ENCODE measurements around the gene TOP1.

TOP1 gene

GRCh38 chr20:41044409-41045062 lies 15.9 kb downstream of the TOP1 start:
- ChIA-PET CTCF (interaction anchor here (1.1 kb wide), 1 partner anchor 81 kb away, joined by 3 read pairs; no protein-coding TSS in a partner anchor), POLR2A (no interaction called here)
- H3K4me3 ChIP-seq (ENCODE audit: low read depth, low read length): no peak overlapping the region
- no peak for TF ChIP-seq CTCF (IDR thresholded peaks at IDR 0.05; ENCODE audit: insufficient read depth, low read length, missing control alignments)
- DNase-seq (ENCODE audit: low read depth, low spot score): no peak

GRCh38 chr20:41045671-41046070 lies 17.0 kb downstream of the TOP1 start:
- no peak for DNase-seq (ENCODE audit: low read depth, low spot score)
- H3K4me3 ChIP-seq (ENCODE audit: low read depth, low read length): no peak overlapping the region
- POLR2A ChIA-PET: interaction anchor here (1.7 kb wide), 1 partner anchor 16 kb away, joined by 6 read pairs; no protein-coding TSS in a partner anchor
- TF ChIP-seq CTCF (IDR thresholded peaks at IDR 0.05; ENCODE audit: insufficient read depth, low read length, missing control alignments): no peak
- CTCF ChIA-PET: interaction anchor here (1.1 to 1.5 kb wide), 3 partner anchors 14 to 294 kb away, joined by 3 to 4 read pairs (median 3); no protein-coding TSS in a partner anchor

GRCh38 chr20:41046716-41047115 lies 18.1 kb downstream of the TOP1 start:
- no peak for TF ChIP-seq CTCF (IDR thresholded peaks at IDR 0.05; ENCODE audit: insufficient read depth, low read length, missing control alignments)
- ChIA-PET CTCF (interaction anchor here (1.1 to 1.5 kb wide), 3 partner anchors 15 to 293 kb away, joined by 3 to 4 read pairs (median 3); no protein-coding TSS in a partner anchor), POLR2A (interaction anchor here (1.7 kb wide), 1 partner anchor 17 kb away, joined by 6 read pairs; no protein-coding TSS in a partner anchor)
- no peak for DNase-seq (ENCODE audit: low read depth, low spot score)
- no peak overlapping the region for H3K4me3 ChIP-seq (ENCODE audit: low read depth, low read length)

- ChIA-PET POLR2A (interaction anchor here (1.7 kb wide), 1 partner anchor 17 kb away, joined by 6 read pairs; no protein-coding TSS in a partner anchor), CTCF (interaction anchor here (0.7 to 1.5 kb wide), 3 partner anchors 48 to 57 kb away, joined by 3 to 5 read pairs (median 4); no protein-coding TSS in a partner anchor)
- no peak for DNase-seq (ENCODE audit: low read depth, low spot score)
- no peak for TF ChIP-seq CTCF (IDR thresholded peaks at IDR 0.05; ENCODE audit: insufficient read depth, low read length, missing control alignments)
- no peak overlapping the region for H3K4me3 ChIP-seq (ENCODE audit: low read depth, low read length)
Measured at GRCh38 chr20:41047279-41047974, 18.8 kb downstream of the TOP1 start.

GRCh38 chr20:41047975-41048305 lies 19.3 kb downstream of the TOP1 start:
- CTCF ChIA-PET: interaction anchor here (0.7 to 1.0 kb wide), 2 partner anchors 48 to 57 kb away, joined by 3 to 5 read pairs; no protein-coding TSS in a partner anchor
- no peak for TF ChIP-seq CTCF (IDR thresholded peaks at IDR 0.05; ENCODE audit: insufficient read depth, low read length, missing control alignments)
- POLR2A ChIA-PET: no interaction called here
- DNase-seq (ENCODE audit: low read depth, low spot score): no peak
- H3K4me3 ChIP-seq (ENCODE audit: low read depth, low read length): peak overlapping the region; percentile 21; the same call in 1 of the 2 replicates

Measured in AG04449 (cell line).